HG03280 (cell line): ENCODE measurements around the gene FFAR2.
"Not testable (repeated sequence)": the region's sequence is repeated elsewhere in the genome, so short reads cannot be mapped to it uniquely, and the experiment has no call there.

ENCODE experiments used
- ATAC-seq: cut with Tn5 transposase; IDR thresholded peaks from one replicate; pipeline ENCODE4 v1.9.1; 2021; ENCODE audit warnings: mild to moderate bottlenecking, moderate library complexity; ENCODE audit not compliant: unreplicated experiment

Gene FFAR2

GRCh38 chr19:35451338-35452096 lies 3.5 kb downstream of the FFAR2 start:
- no peak for ATAC-seq

DNA sequence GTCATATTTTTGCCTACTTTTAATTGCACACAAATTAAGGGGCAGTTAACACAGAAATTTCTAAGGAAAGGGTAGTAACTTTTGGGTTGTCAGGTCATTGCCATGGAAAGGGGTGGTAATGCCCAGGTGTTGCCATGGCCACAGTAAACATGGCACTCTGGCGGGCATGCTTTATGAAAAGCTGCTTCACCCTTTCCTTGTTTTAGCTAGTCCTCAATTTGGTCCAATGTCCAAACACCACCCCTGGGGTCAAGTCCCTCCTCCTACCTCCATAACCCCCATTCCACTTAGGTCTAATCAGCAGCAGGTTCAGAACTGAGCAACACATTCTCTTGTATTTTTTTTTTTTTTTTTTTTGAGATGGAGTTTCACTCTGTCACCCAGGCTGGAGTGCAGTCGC lies 6.6 kb downstream of the FFAR2 start:
- no peak for ATAC-seq

DNA sequence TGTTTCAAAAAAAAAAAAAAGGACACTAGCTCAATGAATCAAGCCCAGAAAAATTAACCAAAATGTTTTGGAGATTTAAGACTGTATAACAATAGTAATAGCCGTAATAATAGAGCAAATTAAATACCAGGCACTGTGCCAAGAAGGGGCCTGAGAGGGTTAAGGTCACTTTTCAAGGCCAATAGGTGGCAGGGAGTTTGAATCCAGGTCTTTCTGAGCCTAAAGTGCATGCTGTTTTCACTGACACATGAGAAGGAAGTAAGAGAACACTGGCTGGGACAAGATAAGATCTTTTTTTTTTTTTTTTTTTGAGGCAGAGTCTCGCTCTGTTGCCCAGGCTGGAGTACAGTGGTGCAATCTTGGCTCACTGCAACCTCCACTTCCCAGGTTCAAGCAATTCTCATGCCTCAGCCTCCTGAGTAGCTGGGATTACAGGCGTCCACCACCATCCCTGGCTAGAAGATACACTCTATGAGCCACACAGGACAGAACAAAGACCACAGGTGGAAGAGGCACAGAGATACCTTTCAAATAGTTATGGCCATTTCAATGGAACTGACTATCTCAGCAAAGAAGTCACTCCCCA lies 7.7 kb downstream of the FFAR2 start:
- ATAC-seq: no peak

DNA sequence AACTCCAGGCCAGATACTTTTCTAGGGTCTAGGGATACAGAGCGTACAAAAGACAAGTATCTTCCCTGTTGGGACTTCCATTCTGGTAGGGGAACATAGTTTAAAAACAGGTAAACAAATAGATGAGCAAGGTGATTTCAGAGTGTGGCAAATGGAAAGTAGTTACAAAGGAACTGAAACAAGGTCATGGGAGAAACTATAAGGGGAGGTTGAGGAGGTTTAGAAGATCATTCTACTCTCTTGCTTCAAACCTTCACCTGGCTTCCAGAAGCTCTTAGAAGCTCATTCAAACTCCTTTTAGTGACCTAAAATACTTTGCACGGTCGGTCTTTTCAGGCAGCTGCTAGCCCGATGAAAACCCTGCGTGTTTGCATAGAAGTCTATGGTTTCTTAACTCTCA lies 9.1 kb downstream of the FFAR2 start:
- no peak for ATAC-seq

DNA sequence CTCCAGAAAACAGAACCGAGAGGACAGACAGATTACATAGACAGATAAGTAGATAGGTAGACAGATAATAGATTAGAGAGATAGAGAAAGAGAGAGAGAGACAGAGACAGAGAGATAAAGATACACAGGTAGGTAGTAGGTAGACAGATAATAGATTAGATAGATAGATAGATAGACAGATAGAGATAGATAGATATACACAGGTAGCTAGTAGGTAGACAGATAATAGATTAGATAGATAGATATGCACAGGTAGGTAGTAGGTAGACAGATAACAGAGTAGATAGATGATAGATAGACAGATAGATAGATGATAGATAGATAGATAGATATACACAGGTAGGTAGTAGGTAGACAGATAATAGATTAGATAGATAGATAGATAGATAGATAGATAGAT lies 10.1 kb downstream of the FFAR2 start:
- ATAC-seq: no peak

- ATAC-seq: no peak
Measured at GRCh38 chr19:35458731-35459391, 10.8 kb downstream of the FFAR2 start.

- no peak for ATAC-seq
Measured at GRCh38 chr19:35459414-35460082, 11.5 kb downstream of the FFAR2 start.

DNA sequence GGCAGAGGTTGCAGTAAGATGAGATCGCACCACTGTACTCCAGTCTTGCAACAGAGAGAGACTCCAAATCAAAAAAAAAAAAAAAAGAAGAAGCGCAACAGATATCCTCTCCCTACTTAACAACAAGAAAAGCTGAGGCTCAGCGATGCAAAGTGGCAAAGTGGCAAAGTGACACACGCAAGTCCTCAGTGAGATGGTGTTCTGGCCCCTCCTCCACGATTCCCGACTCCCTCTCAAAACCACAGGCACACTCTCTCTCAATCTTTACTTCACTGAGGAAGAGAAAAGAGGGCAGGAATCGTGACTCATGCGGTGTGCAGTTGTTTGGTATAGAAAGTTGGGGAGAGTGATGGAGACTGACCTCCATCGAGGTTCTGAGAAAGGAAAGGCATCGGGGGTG lies 12.6 kb downstream of the FFAR2 start:
- ATAC-seq: no peak

DNA sequence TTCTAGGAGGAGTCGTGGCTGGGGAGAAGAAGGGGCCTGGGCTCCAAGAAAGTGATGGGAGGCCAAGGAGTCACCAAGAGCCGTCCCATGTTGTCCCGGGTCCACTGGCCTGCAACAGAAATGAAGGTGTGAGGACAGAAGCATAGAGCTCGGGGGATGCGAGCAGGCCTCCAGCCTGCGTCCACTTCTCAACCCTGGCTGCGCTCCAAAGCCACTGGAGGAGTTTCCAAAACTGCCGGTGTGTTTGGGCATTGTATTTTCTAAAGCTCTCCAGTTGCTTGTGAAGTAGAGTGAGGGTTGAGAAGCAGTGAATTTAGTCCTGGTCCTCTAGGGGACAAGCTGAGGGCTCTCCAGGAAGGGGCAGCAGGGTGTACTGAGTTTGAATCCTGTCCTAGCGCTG lies 13.0 kb downstream of the FFAR2 start:
- no peak for ATAC-seq

DNA sequence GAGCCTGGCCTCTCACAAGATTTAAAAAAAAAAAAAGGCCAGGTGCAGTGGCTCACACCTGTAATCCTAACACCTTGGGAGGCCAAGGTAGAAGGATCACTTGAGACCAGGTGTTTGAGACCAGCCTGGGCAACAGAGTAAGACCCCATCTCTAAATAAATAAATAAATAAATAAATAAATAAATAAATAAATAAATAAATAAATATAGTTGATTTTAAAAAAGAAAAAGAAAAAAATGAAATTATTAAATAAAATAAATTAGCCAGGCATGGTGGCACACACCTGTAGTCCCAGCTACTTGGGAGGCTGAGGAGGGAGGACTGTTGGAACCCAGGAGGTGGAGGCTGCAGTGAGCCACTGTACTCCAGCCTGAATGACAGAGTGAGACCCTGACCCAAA lies 13.7 kb downstream of the FFAR2 start:
- ATAC-seq: not testable (repeated sequence)

GRCh38 chr19:35462476-35462953 lies 14.5 kb downstream of the FFAR2 start:
- no peak for ATAC-seq

- not testable (repeated sequence) for ATAC-seq
Measured at GRCh38 chr19:35462956-35463355, 14.9 kb downstream of the FFAR2 start.

GRCh38 chr19:35466259-35466658 lies 18.2 kb downstream of the FFAR2 start:
- ATAC-seq: no peak

GRCh38 chr19:35468637-35469036 lies 20.6 kb downstream of the FFAR2 start:
- ATAC-seq: no peak

DNA sequence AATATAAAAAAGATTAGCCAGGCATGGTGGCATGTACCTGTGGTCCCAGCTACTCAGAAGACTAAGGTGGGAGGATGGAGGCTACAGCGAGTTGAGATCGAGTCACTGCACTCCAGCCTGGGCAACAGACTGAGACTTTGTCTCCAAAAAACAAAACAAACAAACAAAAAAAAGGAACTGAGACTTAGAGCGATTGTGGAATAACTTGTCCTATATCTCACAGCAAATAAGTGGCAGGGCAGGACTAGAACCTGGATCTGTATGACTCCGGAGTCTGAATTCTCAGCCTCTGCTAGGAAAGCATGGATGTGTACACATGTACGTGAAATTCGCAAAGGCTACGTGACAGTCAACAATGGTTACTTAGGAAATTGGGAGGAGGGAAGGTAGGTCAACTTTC lies 22.1 kb downstream of the FFAR2 start:
- ATAC-seq: no peak

GRCh38 chr19:35471075-35471474 lies 23.0 kb downstream of the FFAR2 start:
- ATAC-seq: not testable (repeated sequence)

DNA sequence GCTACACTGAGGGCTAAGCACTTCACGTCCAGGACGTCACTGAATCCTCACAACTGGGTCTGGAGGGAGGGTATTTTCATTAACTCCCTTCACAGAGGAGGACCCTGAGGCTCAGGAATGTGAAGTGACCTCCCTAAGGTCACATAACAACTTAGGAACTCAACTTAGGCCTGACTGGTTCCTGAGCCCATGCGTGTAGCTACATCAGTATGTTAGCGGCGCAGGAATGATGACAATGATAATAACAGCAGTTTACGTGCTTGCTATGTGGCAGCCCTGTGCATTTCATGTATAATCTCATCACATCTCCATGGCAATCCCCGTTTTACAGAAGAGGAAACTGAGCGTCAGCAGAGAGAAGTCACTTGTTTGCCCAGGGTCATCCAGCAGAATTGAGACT lies 23.9 kb downstream of the FFAR2 start:
- ATAC-seq: no peak

DNA sequence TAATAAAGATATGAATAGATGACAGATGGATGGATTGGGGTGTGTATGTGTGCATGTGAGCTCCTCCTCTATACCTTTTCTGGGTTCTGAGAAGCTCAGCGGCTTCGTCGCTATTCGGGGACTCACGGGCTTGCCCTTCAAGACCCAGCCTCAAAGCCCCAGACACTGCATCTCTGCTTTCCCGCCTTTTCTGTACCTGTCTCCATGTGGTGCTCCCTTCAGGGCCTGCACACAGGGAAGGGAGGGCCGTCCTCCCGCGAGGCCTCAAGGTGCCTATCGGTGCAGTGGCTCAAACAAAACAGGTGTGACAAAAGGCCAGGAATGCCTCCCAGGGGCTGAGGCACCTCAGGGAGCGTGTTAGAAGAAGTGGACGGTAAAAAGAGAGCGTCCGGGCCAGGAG lies 26.0 kb downstream of the FFAR2 start:
- no peak for ATAC-seq

DNA sequence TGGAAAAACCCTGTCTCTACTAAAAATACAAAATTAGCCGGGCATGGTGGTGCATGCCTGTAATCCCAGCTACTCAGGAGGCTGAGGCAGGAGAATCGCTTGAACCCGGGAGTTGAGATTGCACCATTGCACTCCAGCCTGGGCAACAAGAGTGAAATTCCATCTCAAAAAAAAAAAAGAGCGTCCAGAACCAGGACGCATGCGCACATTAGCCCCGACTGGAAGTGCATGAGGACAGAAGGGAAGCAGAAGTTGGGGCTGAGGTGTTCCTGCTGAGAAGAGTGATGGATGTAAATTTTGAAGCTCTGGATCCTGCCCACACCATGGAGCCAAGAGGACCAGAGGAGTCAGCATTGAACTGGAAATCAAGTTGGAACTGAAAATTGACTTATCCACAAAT lies 26.5 kb downstream of the FFAR2 start:
- not testable (repeated sequence) for ATAC-seq

- no peak for ATAC-seq
Measured at GRCh38 chr19:35476149-35476548, 28.1 kb downstream of the FFAR2 start.
